Frontal cortex (tissue), 4 donors: ENCODE data around the gene ANKRD11. TPM values are rescaled to one million over a fixed set of nuclear protein-coding genes. Genes with fewer than 3 reads are reported as not detected.
"Not testable (repeated sequence)": the region's sequence is repeated elsewhere in the genome, so short reads cannot be mapped to it uniquely, and the experiment has no call there.

Experiments
- DNase-seq, 2 donors: peaks; one replicate each; pipeline ENCODE4 v3.0.0; 2012; ENCODE audit warnings: low spot score in 2 of 2
- FAIRE-seq: peaks from 2 replicates; lab custom pipeline; 2012; peaks lifted over from hg19 to GRCh38; lab: Jason Lieb, UNC
- total RNA-seq: library from RNA; depleted of rRNA; stranded (reverse); fragments of >200 nt; gene quantifications from one replicate; pipeline ENCODE4 v1.2.3, GENCODE V29; 2014
- donor health status: control.
- donor health status: control.
- donor health status: control.

ANKRD11 gene
- total RNA-seq, 1 donor from 2014 or later = 27.7 TPM

GRCh38 chr16:89484923-89485679 lies 5.3 kb downstream of the ANKRD11 start:
- no peak for DNase-seq
- FAIRE-seq = no peak

- no peak for FAIRE-seq
- DNase-seq = no peak
These were observed 6.3 kb downstream of the ANKRD11 start for GRCh38 chr16:89484041-89484501.

- FAIRE-seq = no peak
- DNase-seq = no peak
These were observed 7.5 kb downstream of the ANKRD11 start for GRCh38 chr16:89482817-89483205.

- FAIRE-seq = no peak
- no peak for DNase-seq
These were observed 8.1 kb downstream of the ANKRD11 start for GRCh38 chr16:89482150-89482816.

- DNase-seq (no peak), FAIRE-seq (no peak)
These were observed 8.9 kb downstream of the ANKRD11 start for GRCh38 chr16:89481356-89481955.

GRCh38 chr16:89478576-89479221 lies 11.7 kb downstream of the ANKRD11 start:
- no peak for FAIRE-seq

GRCh38 chr16:89476811-89477261 lies 13.5 kb downstream of the ANKRD11 start:
- no peak for FAIRE-seq

More at GRCh38 chr16:89478576-89479221, 11.7 kb downstream of the ANKRD11 start:
- no peak for DNase-seq

GRCh38 chr16:89476379-89476778 lies 14.0 kb downstream of the ANKRD11 start:
- FAIRE-seq = no peak

More at GRCh38 chr16:89476811-89477261, 13.5 kb downstream of the ANKRD11 start:
- no peak for DNase-seq

GRCh38 chr16:89475144-89475543 lies 15.2 kb downstream of the ANKRD11 start:
- FAIRE-seq (no peak), DNase-seq (no peak)

More at GRCh38 chr16:89476379-89476778, 14.0 kb downstream of the ANKRD11 start:
- DNase-seq = no peak

GRCh38 chr16:89473791-89474414 lies 16.5 kb downstream of the ANKRD11 start:
- FAIRE-seq (no peak), DNase-seq (no peak)

GRCh38 chr16:89473136-89473712 lies 17.1 kb downstream of the ANKRD11 start:
- no peak for FAIRE-seq
- DNase-seq = no peak

GRCh38 chr16:89472711-89473075 lies 17.7 kb downstream of the ANKRD11 start:
- DNase-seq (no peak), FAIRE-seq (no peak)

GRCh38 chr16:89467382-89467781 lies 23.0 kb downstream of the ANKRD11 start:
- FAIRE-seq = no peak

GRCh38 chr16:89466920-89467319 lies 23.4 kb downstream of the ANKRD11 start:
- DNase-seq = no peak
- no peak for FAIRE-seq

More at GRCh38 chr16:89467382-89467781, 23.0 kb downstream of the ANKRD11 start:
- DNase-seq = no peak

- DNase-seq, FAIRE-seq: not testable (repeated sequence)
These were observed 27.0 kb downstream of the ANKRD11 start for GRCh38 chr16:89463312-89463711.

- not testable (repeated sequence) for DNase-seq, FAIRE-seq
These were observed 27.7 kb downstream of the ANKRD11 start for GRCh38 chr16:89462639-89463038.

GRCh38 chr16:89461890-89462289 lies 28.5 kb downstream of the ANKRD11 start:
- FAIRE-seq, DNase-seq: not testable (repeated sequence)

- DNase-seq (no peak), FAIRE-seq (no peak)
These were observed 29.8 kb downstream of the ANKRD11 start for GRCh38 chr16:89460556-89460955.

GRCh38 chr16:89458967-89459366 lies 31.4 kb downstream of the ANKRD11 start:
- no peak for FAIRE-seq
- DNase-seq = no peak
